Choroid plexus epithelial cell (primary cell): ENCODE measurements around the gene FBL.
"Not testable (repeated sequence)": the region's sequence is repeated elsewhere in the genome, so short reads cannot be mapped to it uniquely, and the experiment has no call there.

Experiments
- DNase-seq: peaks from one replicate; pipeline ENCODE4 v3.0.0-alpha.2; 2010; ENCODE audit warnings: low read depth
- H3K4me3 ChIP-seq: 2 replicates; pipeline ENCODE4 v1.5.1; 2011; ENCODE audit warnings: low read depth, mild to moderate bottlenecking, control low read depth, low read length, moderate library complexity
- TF ChIP-seq, protein P1 (sequence below): conservative IDR thresholded peaks from 2 replicates; pipeline ENCODE4 v1.5.1; 2011; ENCODE audit warnings: low read depth, mild to moderate bottlenecking, control low read depth, inconsistent platforms, low read length, moderate library complexity

Gene FBL

DNA sequence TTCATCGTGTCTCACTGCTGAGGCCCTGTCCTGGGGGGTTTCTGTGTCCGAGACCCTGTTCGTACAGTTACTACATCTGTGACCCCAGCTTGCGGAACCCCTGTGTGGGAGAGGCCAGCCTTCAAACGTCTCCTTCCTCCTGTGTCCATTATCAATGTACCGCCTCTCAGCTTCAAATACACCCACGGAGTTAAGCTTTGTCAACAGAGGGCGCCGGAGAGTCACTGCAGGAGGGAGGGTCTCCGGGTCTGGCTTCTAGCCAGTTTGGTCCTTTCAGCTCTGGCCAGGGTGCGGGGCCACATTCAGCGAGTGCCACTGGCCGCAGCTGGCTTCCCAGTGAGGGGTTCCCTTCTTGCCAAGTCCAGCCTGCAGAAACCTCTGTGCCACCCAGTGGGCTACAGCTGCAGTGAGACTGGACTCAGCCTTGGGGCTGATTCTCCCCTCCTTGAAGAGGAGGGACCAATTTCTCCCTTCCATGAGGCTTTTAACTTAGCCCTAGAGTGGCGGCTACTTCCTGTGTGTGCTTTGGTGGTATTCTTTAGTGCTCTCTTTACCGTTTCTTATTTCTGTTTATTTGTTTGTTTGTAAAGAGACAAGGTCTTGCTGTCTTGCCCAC, 35.4 kb upstream of the FBL start:
- TF ChIP-seq, protein P1, sequence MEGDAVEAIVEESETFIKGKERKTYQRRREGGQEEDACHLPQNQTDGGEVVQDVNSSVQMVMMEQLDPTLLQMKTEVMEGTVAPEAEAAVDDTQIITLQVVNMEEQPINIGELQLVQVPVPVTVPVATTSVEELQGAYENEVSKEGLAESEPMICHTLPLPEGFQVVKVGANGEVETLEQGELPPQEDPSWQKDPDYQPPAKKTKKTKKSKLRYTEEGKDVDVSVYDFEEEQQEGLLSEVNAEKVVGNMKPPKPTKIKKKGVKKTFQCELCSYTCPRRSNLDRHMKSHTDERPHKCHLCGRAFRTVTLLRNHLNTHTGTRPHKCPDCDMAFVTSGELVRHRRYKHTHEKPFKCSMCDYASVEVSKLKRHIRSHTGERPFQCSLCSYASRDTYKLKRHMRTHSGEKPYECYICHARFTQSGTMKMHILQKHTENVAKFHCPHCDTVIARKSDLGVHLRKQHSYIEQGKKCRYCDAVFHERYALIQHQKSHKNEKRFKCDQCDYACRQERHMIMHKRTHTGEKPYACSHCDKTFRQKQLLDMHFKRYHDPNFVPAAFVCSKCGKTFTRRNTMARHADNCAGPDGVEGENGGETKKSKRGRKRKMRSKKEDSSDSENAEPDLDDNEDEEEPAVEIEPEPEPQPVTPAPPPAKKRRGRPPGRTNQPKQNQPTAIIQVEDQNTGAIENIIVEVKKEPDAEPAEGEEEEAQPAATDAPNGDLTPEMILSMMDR: peak; percentile 58
- DNase-seq: peak; percentile 54
- not testable (repeated sequence) for H3K4me3 ChIP-seq

DNA sequence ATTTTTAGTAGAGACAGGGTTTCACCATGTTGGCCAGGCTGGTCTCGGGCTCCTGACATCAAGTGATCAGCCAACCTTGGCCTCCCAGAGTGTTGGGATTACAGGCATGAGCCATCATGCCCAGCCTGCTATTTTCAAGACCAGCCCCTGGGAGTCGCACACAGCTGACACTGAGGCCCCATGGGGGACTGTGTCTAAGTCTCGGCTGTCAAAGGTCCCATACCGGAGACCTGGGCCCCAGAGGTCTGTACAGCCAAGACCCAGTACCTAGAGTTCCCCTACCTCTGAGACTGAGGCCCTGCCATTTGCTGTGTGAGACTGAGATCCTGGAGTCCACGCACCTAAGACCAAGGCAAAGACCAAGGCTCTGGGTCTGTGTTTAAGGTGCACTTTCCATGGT, 34.1 kb upstream of the FBL start:
- DNase-seq, H3K4me3 ChIP-seq: not testable (repeated sequence)

DNA sequence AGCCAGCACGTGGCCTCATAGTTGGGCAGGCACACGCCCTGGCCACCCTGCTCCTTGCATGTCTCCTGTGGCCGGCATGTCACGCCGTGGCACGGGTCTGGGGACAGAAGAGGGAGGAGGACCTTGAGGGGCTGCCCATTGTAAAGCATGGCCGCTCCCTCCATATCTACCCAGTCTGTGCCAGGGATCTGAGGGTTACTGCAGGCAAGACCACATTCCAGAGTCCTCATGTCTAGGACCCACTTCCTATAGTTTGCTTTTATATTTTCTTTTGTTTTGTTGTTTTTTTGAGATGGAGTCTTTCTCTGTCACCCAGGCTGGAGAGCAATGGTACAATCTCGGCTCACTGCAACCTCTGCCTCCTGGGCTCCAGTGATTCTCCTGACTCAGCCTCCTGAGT, 33.6 kb upstream of the FBL start:
- not testable (repeated sequence) for DNase-seq, H3K4me3 ChIP-seq

DNA sequence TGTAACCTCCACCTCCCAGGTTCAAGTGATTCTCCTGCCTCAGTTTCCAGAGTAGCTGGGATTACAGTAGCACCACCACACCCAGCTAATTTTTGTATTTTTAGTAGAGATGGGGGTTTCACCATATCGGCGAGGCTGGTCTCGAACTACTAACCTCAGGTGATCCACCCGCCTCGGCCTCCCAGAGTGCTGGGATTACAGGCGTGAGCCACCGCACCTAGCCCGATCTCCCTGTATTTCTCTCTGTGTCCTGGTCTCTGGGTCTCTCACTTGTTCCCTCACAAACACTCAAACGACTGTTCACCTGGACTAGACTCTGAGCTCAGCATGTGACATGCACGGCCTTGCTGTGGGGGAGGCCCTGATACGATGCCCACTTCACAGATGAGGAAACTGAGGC, 32.7 kb upstream of the FBL start:
- H3K4me3 ChIP-seq, DNase-seq: not testable (repeated sequence)

DNA sequence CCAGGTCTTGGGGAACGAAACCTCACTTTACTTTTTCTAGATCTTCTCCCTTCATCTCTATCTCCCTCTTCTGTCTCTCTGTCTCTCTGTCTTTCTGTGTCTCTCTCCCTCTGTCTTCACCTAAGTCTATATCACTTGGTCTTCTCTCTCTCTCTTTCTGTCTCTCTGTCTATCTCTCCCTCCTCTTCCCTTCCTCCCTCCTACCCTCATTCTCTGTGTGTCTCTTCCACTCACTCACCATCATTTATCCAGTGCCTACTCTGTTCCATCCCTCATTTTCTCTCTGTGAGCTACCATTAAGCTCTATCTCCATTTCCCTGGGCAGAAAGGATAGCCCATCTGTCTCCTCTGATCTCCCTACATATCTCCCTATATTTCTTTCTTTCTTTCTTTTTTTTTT, 32.2 kb upstream of the FBL start:
- H3K4me3 ChIP-seq: no peak overlapping the region
- no peak for DNase-seq
- TF ChIP-seq, protein P1: no peak

DNA sequence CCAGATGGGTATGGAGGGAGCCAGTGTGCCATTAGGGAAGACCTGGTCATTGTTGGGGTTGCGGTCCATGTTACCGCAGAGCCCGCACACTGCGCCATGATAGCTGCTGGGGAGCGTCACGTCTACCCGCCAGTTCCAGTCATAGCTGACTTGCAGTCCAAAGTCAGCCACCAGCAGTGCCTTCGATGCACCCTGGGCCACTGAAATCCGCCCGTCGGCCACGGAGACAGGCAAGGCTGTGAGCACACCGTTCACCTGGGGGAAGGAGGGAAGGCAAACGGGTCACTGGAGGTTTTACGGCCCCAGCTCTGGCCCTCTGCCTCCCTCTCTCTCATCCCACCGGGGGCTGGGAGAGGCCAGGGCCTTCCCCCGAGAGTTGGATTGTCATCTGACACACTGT, 31.8 kb upstream of the FBL start:
- H3K4me3 ChIP-seq, DNase-seq: not testable (repeated sequence)

DNA sequence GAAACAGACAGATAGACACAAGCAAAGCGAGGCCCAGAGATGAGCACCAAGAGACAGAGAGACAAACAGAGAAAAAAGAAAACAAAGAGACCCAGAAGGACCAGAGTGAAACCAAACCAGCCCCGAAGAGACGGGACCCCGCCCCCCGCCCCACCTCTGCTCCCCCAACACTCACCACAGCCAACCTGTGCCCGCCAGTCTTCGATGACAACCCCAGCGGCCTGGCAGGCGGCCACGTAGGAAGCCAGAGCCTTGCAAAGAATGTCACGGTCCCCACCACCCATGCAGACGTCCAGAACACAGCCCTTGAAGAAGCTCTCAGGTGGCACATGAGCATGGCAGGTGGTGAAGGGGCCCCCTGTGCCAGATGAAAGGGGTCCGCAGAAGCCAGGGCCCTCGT, 31.3 kb upstream of the FBL start:
- not testable (repeated sequence) for DNase-seq, H3K4me3 ChIP-seq

DNA sequence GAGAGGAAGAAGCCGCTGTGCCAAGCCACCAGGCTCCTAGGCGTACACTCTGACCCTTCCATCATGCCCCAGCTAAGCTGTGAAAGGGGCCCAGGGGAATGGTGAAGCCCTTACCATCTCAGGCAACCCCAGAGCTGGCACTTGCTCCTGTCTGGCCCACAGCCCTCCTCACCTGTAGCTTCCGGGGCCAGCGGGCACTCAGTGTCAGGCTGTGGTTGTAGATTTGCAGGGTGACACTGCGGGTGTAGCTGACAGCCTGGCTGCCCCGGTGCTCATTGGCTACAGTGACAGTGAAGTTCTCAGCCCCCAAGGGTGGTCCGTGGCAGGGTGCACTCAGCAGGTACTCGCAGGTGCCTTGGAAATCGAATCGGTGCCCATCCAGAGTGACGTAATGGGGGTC, 30.3 kb upstream of the FBL start:
- not testable (repeated sequence) for DNase-seq, H3K4me3 ChIP-seq

DNA sequence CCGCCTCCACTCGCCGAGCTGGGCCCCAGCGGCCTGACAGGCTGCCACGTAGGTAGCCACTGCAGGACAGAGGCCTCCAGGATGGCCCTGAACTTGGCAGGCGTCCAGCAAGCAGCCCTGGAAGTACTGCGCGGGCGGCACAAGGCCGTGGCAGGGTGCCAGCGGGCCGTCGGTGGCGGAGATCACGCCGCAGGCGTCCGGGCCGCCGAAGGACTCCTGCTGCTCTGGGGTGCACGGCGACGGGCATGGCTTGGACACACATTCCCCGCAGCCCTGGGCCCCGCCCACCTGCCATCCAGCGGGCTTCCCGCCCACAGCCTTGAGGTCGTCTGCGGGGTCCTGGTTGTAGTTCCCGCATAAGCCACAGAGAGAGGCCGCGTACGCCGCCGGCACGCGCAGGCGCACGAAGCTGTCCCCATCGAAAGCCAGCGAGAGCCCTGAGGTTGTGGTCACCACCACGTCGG, 29.3 kb upstream of the FBL start:
- H3K4me3 ChIP-seq, DNase-seq: not testable (repeated sequence)

DNA sequence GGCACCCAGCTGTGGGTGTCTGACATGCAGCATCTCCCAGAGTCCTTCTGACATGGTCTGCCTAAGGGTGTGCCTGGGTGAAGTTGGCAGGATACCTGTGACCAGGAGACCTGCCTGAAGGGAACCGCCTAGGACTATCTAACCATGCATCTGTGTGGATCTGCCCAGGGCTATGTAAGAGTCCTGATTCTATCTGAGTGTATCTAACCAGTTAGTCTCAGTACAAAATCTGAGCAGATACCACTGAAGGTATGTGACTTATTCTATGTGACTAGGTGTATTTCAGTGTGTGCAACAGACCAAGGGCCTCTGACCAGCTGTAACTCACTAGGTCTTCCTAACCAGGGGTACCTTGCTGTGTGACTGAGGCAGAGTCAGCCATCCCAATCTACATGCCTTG, 28.2 kb upstream of the FBL start:
- DNase-seq: no peak
- TF ChIP-seq, protein P1: no peak
- H3K4me3 ChIP-seq: no peak overlapping the region

DNA sequence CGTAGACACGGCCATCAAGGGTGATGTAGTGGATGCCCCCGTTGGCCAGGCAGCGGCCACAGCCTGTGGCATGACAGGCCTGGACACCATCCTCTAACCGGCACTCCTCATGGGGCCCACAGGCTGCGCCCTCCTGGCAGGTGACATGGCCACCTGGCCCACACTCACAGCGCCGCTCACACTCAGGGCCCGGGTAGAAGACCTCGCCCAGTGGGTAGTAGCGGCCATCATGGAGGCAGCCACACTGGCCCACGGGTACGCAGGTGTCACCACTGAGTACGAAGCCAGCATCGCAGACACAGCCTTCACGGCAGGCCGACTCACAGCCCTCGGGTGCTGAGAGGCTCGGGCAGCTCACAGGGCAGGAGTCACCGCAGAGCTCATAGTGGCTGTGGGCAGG, 27.2 kb upstream of the FBL start:
- H3K4me3 ChIP-seq: no peak overlapping the region
- TF ChIP-seq, protein P1: no peak
- no peak for DNase-seq
